HG02884 (cell line): ENCODE data around the gene DAZAP1.

Experiments
- ATAC-seq: cut with Tn5 transposase; IDR thresholded peaks from one replicate; pipeline ENCODE4 v1.9.1; 2021; ENCODE audit warnings: mild to moderate bottlenecking, moderate library complexity; ENCODE audit not compliant: unreplicated experiment

Gene DAZAP1

DNA sequence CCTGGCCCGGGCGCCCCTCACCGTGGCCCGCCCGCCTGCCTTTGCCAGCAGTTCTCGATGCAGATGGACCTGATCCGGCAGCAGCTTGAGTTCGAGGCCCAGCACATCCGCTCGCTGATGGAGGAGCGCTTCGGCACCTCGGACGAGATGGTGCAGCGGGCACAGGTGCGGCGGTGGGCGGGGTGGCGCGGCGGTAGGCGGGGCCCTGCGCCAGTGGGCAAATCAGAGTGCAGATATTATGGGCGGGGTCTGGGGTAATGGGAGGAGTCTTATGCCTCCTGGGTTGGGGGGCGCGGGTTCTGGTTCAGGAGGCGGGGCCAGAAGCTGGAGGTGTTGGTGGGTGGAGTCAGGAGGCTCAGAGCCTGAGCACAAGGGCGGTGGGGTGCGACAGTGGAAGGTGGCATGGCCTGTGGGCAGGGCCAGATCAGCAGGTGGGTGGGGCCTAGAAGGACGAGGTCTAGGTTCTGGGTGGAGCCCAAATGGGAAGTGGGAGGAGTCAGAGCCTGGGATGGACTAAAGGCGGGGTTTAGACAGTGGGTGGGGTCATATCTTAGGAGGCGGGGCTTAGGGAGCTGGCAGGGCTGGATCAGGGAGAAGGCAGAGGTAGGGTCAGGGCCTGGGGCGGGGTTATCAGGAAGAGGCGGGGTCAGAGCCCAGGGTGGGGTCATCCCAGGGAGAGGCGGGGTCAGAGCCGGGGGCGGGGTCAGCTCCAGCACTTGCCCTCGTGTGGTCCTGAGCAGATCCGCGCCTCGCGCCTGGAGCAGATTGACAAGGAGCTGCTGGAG is 48.1 kb downstream of the DAZAP1 start:
- ATAC-seq = no peak

DNA sequence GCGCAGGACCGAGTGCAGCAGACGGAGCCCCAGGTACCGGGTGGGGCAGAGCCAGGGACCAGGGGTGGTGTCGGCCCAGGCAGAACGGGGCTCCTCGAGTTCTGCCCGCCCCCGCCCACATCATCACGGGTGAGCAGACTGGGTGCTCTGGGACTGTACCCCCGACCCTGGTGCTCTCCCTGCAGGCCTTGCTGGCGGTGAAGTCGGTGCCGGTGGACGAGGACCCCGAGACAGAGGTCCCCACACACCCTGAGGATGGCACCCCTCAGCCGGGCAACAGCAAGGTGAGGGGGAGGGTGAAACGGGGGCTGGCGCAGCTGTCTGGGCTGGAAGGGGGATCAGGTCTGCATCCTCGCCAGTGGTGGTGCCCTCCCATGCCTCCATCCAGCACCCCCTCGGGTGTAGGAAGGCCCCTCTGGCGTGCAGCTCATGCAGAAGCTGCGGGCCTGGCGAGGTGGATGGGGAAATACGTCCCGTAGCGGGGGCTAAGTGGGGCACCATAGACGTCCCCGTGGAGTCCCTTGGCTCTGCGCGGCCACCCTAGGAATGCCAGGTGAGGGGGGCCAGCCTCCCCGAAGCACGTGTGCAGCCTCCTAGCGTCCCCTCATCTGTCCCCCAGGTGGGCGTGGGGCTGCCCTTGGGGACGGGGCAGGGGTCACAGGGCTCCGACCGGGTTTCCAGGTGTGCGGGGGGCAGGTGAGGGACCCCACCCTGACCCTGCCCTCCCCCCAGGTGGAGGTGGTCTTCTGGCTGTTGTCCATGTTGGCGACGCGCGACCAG is 48.9 kb downstream of the DAZAP1 start:
- ATAC-seq = no peak

DNA sequence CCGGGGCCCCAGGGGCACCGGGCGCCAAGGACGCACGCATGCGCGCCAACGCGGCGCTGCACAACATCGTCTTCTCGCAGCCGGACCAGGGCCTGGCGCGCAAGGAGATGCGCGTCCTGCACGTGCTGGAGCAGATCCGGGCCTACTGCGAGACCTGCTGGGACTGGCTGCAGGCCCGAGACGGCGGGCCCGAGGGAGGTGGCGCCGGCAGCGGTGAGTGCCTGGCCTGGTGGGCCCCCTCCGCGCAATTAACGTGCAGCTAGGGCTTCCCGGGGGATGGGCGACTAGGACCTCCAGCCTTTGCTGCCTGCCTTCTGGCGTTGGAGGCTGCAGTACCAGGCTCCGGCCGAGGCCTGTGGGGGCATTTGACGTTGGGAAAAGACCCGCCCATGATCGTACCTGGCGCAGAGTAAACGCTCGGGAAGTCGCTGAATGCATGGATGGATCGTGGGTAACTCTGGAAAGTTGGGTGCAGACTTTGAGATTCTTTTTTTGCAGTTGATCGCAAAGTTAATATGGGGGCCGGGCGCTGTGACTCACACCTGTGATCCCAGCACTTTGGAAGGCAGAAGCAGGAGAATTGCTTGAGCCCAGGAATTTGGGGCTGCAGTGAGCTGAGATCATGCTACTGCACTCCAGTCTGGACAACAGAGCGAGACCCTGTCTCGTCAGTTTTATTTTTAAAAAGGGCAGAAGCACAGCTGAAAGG is 49.8 kb downstream of the DAZAP1 start:
- ATAC-seq = no peak

DNA sequence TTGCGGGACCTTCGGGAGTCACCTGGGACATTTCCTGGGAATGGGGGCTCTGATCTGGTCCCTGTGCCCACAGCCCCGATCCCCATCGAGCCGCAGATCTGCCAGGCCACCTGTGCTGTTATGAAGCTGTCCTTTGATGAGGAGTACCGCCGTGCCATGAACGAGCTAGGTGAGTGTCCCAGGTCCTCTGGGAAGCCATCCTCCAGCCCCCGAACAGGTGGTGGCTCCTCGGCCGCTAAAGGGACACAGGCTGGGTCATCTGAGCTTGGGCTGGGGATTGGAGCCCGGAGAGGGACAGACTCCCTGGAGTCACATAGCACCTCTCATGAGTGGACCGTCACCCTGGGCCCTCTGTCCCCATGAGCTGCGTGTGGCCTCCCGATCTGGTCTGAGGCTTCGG is 50.5 kb downstream of the DAZAP1 start:
- no peak for ATAC-seq

DNA sequence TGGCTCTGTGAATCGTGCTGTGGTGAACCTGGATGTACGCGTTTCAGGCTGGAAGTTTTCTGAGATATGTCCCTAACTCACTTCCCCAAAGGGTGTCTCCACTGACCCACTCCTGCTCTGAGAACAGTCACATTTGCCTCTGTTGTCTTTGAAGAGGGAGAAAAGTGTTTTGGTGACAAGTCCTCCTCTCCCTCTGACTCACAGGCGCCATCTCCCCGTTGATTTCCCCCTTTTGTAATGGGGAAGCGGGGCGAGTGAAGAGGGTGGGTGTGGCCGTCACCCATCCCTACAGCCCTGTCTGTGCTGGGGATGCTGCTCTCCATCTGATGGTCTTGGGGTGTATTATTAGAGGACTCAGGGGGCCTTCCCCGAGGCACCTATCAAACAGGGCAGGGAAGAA is 52.1 kb downstream of the DAZAP1 start:
- ATAC-seq = no peak

DNA sequence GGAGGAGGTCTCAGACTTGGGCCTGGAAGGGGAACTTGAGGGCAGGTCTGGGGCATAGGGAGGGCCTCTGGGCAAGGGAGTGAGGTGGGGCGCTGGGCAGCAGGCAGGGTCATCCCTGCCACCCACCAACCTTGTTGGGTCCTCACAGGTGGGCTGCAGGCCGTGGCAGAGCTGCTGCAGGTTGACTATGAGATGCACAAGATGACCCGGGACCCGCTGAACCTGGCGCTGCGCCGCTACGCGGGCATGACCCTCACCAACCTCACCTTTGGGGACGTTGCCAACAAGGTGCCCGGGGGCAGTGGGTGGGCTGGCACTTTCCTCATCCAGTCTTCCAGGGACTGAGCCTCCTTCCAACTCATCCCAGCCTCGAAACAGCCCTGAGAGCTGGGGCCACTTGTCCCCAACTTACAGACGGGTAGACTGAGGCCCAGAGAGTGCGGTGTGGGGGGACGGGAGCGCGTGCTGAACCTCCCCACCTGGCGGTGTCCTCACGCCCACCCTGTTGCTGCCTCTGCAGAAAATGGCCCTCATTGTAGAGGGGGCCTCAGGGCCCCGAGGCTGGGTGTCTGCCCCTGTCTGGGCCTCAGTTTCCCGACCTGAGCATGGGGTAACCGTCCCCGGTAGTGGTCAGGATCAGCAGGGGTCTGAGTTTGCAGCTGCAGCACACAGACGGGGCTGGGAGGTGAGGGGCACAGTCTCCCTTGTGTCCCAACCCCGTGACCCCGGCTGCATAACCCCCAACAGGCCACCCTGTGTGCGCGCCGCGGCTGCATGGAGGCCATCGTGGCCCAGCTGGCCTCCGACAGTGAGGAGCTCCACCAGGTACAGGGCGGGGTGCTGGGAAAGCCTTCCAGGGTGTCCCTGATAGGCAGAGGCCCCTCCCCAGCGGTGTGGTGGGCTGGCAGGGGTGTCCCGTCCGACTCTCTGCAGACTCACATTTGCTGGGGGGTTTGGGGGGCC is 52.9 kb downstream of the DAZAP1 start:
- ATAC-seq = no peak

DNA sequence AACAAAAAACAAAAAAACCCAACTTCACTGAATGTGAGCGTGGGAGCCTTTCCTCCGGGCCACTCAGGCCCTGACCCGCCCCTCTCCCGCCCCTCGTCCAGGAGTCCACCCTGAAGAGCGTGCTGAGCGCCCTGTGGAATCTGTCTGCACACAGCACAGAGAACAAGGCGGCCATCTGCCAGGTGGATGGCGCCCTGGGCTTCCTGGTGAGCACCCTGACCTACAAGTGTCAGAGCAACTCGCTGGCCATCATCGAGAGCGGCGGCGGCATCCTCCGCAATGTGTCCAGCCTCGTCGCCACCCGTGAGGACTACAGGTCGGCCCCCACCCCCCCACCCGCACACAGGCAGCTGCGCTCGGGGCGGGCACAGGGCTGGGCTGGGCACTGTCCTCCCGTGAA is 54.5 kb downstream of the DAZAP1 start:
- no peak for ATAC-seq

DNA sequence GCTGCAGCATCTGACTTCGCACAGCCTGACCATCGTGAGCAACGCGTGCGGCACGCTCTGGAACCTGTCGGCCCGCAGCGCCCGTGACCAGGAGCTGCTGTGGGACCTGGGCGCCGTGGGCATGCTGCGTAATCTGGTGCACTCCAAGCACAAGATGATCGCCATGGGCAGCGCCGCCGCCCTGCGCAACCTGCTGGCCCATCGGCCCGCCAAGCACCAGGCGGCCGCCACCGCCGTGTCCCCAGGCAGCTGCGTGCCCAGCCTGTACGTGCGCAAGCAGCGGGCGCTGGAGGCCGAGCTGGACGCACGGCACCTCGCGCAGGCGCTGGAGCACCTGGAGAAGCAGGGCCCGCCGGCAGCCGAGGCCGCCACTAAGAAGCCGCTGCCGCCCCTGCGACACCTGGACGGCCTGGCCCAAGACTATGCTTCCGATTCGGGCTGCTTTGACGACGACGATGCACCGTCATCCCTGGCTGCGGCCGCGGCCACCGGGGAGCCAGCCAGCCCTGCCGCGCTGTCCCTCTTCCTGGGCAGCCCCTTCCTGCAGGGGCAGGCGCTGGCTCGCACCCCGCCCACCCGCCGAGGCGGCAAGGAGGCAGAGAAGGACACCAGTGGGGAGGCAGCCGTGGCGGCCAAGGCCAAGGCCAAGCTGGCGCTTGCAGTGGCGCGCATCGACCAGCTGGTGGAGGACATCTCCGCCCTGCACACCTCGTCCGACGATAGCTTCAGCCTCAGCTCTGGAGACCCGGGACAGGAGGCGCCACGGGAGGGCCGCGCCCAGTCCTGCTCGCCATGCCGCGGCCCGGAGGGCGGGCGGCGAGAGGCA is 58.0 kb downstream of the DAZAP1 start:
- no peak for ATAC-seq

DNA sequence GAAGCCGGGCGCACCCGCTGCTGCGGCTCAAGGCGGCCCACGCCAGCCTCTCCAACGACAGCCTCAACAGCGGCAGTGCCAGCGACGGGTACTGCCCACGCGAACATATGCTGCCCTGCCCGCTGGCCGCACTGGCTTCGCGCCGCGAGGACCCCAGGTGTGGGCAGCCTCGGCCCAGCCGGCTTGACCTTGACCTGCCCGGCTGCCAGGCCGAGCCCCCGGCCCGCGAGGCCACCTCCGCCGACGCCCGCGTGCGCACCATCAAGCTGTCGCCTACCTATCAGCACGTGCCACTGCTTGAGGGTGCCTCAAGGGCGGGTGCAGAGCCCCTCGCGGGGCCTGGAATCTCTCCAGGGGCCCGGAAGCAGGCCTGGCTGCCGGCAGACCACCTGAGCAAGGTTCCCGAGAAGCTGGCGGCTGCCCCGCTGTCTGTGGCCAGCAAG is 58.7 kb downstream of the DAZAP1 start:
- no peak for ATAC-seq

DNA sequence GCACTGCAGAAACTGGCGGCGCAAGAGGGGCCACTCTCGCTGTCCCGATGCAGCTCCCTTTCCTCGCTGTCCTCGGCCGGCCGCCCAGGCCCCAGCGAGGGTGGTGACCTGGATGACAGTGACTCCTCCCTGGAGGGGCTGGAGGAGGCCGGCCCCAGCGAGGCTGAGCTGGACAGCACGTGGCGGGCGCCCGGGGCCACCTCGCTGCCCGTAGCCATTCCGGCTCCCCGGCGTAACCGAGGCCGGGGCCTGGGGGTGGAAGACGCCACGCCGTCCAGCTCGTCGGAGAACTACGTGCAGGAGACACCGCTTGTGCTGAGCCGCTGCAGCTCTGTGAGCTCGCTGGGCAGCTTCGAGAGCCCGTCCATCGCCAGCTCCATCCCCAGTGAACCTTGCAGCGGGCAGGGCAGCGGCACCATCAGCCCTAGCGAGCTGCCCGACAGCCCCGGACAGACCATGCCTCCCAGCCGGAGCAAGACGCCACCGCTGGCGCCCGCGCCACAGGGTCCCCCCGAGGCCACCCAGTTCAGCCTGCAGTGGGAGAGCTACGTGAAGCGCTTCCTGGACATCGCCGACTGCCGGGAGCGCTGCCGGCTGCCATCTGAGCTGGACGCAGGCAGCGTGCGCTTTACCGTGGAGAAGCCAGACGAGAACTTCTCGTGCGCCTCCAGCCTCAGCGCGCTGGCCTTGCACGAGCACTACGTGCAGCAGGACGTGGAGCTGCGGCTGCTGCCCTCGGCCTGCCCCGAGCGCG is 59.3 kb downstream of the DAZAP1 start:
- no peak for ATAC-seq

DNA sequence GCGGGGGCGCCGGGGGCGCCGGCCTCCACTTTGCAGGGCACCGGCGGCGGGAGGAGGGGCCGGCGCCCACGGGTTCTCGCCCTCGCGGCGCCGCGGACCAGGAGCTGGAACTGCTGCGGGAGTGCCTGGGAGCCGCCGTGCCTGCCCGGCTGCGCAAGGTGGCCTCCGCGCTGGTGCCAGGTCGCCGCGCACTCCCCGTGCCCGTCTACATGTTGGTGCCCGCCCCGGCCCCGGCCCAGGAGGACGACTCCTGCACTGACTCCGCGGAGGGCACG is 59.8 kb downstream of the DAZAP1 start:
- ATAC-seq = no peak

DNA sequence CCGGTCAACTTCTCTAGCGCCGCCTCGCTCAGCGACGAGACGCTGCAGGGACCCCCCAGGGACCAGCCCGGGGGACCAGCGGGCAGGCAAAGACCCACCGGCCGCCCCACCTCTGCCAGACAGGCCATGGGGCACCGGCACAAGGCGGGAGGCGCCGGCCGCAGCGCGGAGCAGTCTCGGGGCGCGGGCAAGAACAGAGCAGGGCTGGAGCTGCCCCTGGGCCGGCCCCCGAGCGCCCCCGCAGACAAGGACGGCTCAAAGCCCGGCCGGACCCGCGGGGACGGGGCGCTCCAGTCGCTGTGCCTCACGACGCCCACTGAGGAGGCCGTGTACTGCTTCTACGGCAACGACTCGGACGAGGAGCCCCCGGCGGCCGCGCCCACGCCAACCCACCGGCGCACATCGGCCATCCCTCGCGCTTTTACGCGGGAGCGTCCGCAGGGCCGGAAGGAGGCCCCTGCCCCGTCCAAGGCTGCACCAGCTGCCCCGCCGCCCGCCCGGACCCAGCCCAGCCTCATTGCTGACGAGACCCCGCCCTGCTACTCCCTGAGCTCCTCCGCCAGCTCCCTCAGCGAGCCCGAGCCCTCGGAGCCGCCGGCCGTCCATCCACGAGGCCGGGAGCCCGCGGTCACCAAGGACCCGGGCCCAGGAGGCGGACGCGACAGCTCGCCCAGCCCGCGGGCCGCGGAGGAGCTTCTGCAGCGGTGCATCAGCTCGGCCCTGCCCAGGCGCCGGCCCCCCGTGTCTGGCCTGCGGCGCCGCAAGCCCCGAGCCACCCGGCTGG is 60.3 kb downstream of the DAZAP1 start:
- no peak for ATAC-seq

GRCh38 chr19:1468274-1468820 is 61.0 kb downstream of the DAZAP1 start:
- ATAC-seq = no peak

DNA sequence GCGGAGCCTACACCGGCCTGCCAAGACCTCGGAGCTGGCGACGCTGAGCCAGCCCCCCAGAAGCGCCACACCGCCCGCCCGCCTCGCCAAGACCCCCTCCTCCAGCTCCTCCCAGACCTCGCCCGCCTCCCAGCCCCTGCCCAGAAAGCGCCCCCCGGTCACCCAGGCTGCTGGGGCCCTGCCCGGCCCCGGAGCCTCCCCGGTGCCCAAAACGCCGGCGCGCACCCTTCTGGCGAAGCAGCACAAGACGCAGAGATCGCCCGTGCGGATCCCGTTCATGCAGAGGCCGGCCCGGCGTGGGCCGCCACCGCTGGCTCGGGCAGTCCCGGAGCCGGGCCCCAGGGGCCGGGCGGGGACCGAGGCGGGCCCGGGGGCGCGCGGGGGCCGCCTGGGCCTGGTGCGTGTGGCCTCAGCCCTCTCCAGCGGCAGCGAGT is 61.5 kb downstream of the DAZAP1 start:
- no peak for ATAC-seq

- no peak for ATAC-seq
These were observed 62.1 kb downstream of the DAZAP1 start for GRCh38 chr19:1469255-1470054.

DNA sequence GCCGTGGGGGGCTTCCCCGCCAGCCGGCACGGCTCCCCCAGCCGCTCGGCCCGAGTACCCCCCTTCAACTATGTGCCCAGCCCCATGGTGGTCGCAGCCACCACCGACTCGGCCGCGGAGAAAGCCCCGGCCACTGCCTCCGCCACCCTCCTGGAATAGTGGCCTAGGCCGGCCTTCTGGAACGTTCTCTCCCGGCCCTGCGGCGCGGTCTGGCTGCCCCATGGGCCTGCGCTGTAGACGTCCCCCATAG is 62.6 kb downstream of the DAZAP1 start:
- no peak for ATAC-seq

DNA sequence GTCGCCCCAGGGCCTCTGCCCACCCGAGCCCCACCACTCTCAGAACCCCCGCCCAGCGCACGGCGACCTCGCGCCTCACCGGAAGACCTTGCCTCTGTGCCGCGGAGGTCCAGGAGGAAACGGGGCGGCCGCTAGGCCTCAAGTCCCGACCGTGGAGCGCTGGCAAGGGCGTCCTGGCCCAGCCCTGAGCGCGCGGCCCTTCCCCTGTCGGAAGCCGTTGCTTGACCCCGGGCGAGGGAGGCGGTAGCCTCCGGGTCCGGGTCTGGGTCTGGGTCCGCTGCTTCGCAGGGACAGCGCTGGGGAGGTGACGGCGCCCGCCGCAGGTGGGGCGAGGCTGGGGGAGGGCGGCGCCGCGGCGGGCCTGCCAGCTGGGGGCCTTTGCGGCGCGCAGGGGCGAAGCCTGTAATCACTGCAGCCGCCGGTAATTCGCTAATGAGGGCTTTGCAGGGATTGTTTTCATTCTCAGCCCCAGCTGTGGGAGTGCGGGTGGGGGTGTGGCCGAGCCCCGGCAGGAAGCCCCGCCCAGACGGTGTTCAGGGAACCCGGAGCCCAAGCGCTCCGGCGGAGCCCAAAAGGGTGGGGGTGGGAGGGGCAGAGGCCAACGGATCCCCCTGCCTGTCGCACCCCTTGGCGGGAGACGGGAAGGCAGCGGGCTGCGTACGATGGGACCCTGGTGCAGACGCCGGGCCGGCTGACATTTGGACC is 63.1 kb downstream of the DAZAP1 start:
- no peak for ATAC-seq
